Body of pancreas (tissue), 4 donors: Measurements from ENCODE around the gene COPG2.

Experiments
- CTCF ChIP-seq, 7 experiments: fragments of 450-650 bp in 4 of 7; fragments of 200-600 bp in 3 of 7; sonication (generic) in 3 of 7; IDR thresholded peaks; one replicate each; pipeline ENCODE4 v1.5.1; 2016 to 2019; ENCODE audit warnings: antibody characterized with exemption in 7 of 7
- POLR2A ChIP-seq, 3 donors: fragments of 450-650 bp; IDR thresholded peaks; one replicate each; pipeline ENCODE4 v1.6.1; 2016; ENCODE audit warnings: antibody characterized with exemption in 3 of 3, mild to moderate bottlenecking in 2 of 3

- TF ChIP-seq CTCF (IDR thresholded peaks at IDR 0.05) (no peak), POLR2A (IDR thresholded peaks at IDR 0.05) (no peak)
Observed at GRCh38 chr7:130595986-130596385, 72.6 kb downstream of the COPG2 start.
